Measurements from ENCODE around the gene FGD6. TPM values are rescaled to one million over a fixed set of nuclear protein-coding genes. Genes with fewer than 3 reads are reported as not detected.

Gene FGD6
- total and polyA plus RNA-seq, 2 donors (not counting 1 experiment from before 2014, with no cell fraction given): 3.3 to 4.7 TPM

DNA sequence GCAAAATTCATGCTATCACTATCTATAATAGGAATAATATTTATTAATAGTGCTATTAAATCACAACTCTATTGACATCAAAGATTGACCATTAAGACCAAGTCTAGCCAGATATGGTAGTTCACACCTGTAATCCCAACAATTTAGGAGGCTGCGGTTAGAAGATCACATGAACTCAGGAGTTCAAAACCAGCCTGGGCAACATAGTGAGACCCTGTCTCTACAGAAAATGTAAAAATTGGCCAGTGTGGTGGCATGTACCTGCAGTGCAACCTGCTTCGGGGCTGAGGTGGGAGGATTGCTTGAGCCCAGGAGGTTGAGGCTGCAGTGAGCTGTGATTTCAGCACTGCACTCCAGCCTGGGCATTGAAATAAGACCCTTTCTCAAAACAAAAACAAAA, 11.3 kb upstream of the FGD6 start:
- Histone ChIP-seq H3K4me1 (ENCODE audit: control insufficient read depth, extremely low read depth, insufficient read depth, low read length) (peaks cover 8% of the 10 kb centered on the region), H3K27me3 (ENCODE audit: control insufficient read depth, insufficient read depth, low read length) (no peaks in the 10 kb centered on the region), H3K4me2 (ENCODE audit: extremely low read depth, insufficient read depth, low read length) (no peak overlapping the region), H3K36me3 (ENCODE audit: control insufficient read depth, insufficient read depth, low read length) (no peaks in the 10 kb centered on the region), H3K4me3 (replicated peaks in 1 of 4; ENCODE audit: control extremely low read depth in 1 of 4, insufficient read depth in 1 of 4, low read depth in 3 of 4, low read length in 4 of 4) (no peak overlapping the region), H4K20me1 (ENCODE audit: control insufficient read depth, extremely low read depth, insufficient read depth, low read length) (no peaks in the 10 kb centered on the region), H3K9me3 (ENCODE audit: control insufficient read depth, insufficient read depth, low read depth, low read length) (no peaks in the 10 kb centered on the region), H3K27ac (ENCODE audit: insufficient read depth, low read length) (no peak overlapping the region), H3K79me2 (ENCODE audit: control insufficient read depth, insufficient read depth, low read length) (peaks cover 44% of the 10 kb centered on the region), H2AFZ (ENCODE audit: low read length) (no peak overlapping the region), H3K9ac (ENCODE audit: insufficient read depth, low read length) (no peak overlapping the region)
- no peak for DNase-seq (ENCODE audit: low read depth in 2 of 2)
- no peak for TF ChIP-seq EZH2 (IDR thresholded peaks at IDR 0.05; ENCODE audit: low read length, missing control alignments)

GRCh38 chr12:95227818-95228356, 10.6 kb upstream of the FGD6 start:
- Histone ChIP-seq H3K9me3 (ENCODE audit: control insufficient read depth, insufficient read depth, low read depth, low read length) (no peaks in the 10 kb centered on the region), H3K4me1 (ENCODE audit: control insufficient read depth, extremely low read depth, insufficient read depth, low read length) (peaks cover 8% of the 10 kb centered on the region), H3K9ac (ENCODE audit: insufficient read depth, low read length) (no peak overlapping the region), H2AFZ (ENCODE audit: low read length) (no peak overlapping the region), H3K36me3 (ENCODE audit: control insufficient read depth, insufficient read depth, low read length) (no peaks in the 10 kb centered on the region), H3K27ac (ENCODE audit: insufficient read depth, low read length) (no peak overlapping the region), H3K4me2 (ENCODE audit: extremely low read depth, insufficient read depth, low read length) (no peak overlapping the region), H4K20me1 (ENCODE audit: control insufficient read depth, extremely low read depth, insufficient read depth, low read length) (no peaks in the 10 kb centered on the region), H3K4me3 (replicated peaks in 1 of 4; ENCODE audit: control extremely low read depth in 1 of 4, insufficient read depth in 1 of 4, low read depth in 3 of 4, low read length in 4 of 4) (no peak overlapping the region), H3K79me2 (ENCODE audit: control insufficient read depth, insufficient read depth, low read length) (peaks cover 49% of the 10 kb centered on the region), H3K27me3 (ENCODE audit: control insufficient read depth, insufficient read depth, low read length) (no peaks in the 10 kb centered on the region)
- DNase-seq (ENCODE audit: low read depth in 2 of 2): no peak
- no peak for TF ChIP-seq CTCF (conservative IDR thresholded peaks at IDR 0.05 in 1 of 2, IDR thresholded peaks at IDR 0.05 in 1 of 2; ENCODE audit: low read depth in 1 of 2, low read length in 2 of 2)
- TF ChIP-seq EZH2 (IDR thresholded peaks at IDR 0.05; ENCODE audit: low read length, missing control alignments): no peak

GRCh38 chr12:95225645-95226212, 8.5 kb upstream of the FGD6 start:
- H4K20me1 ChIP-seq (ENCODE audit: control insufficient read depth, extremely low read depth, insufficient read depth, low read length): no peaks in the 10 kb centered on the region
- TF ChIP-seq EZH2 (IDR thresholded peaks at IDR 0.05; ENCODE audit: low read length, missing control alignments) (no peak), CTCF (conservative IDR thresholded peaks at IDR 0.05 in 1 of 2, IDR thresholded peaks at IDR 0.05 in 1 of 2; ENCODE audit: low read depth in 1 of 2, low read length in 2 of 2) (no peak)

More at GRCh38 chr12:95225645-95226212, 8.5 kb upstream of the FGD6 start:
- Histone ChIP-seq H3K4me1 (ENCODE audit: control insufficient read depth, extremely low read depth, insufficient read depth, low read length) (peaks cover 8% of the 10 kb centered on the region), H3K9me3 (ENCODE audit: control insufficient read depth, insufficient read depth, low read depth, low read length) (no peaks in the 10 kb centered on the region), H2AFZ (ENCODE audit: low read length) (no peak overlapping the region), H3K4me2 (ENCODE audit: extremely low read depth, insufficient read depth, low read length) (no peak overlapping the region), H3K9ac (ENCODE audit: insufficient read depth, low read length) (no peak overlapping the region), H3K79me2 (ENCODE audit: control insufficient read depth, insufficient read depth, low read length) (peaks cover 60% of the 10 kb centered on the region), H3K36me3 (ENCODE audit: control insufficient read depth, insufficient read depth, low read length) (no peaks in the 10 kb centered on the region), H3K4me3 (replicated peaks in 1 of 4; ENCODE audit: control extremely low read depth in 1 of 4, insufficient read depth in 1 of 4, low read depth in 3 of 4, low read length in 4 of 4) (no peak overlapping the region), H3K27me3 (ENCODE audit: control insufficient read depth, insufficient read depth, low read length) (no peaks in the 10 kb centered on the region), H3K27ac (ENCODE audit: insufficient read depth, low read length) (no peak overlapping the region)
- no peak for DNase-seq (ENCODE audit: low read depth in 2 of 2)

All from fibroblast of lung (primary cell).